ENCODE measurements around the gene CTNNA1.

The CTNNA1 gene

GRCh38 chr5:138972230-138972629 lies 219.0 kb downstream of the CTNNA1 start:
- peak in 1 of 2 experiments; percentile 46 for DNase-seq

- peak in 1 of 2 experiments; percentile 12 for DNase-seq
Measured at GRCh38 chr5:138972836-138973235, 219.6 kb downstream of the CTNNA1 start.

- DNase-seq: peak; percentile 86 to 87
Measured at GRCh38 chr5:138974227-138975063, 221.2 kb downstream of the CTNNA1 start.

GRCh38 chr5:138975098-138975847 lies 222.0 kb downstream of the CTNNA1 start:
- no peak for DNase-seq

- DNase-seq: no peak
Measured at GRCh38 chr5:138978080-138978479, 224.9 kb downstream of the CTNNA1 start.

- DNase-seq: no peak
Measured at GRCh38 chr5:138978581-138978980, 225.4 kb downstream of the CTNNA1 start.

GRCh38 chr5:138979684-138980280 lies 226.6 kb downstream of the CTNNA1 start:
- no peak for DNase-seq

- no peak for DNase-seq
Measured at GRCh38 chr5:138980441-138980840, 227.2 kb downstream of the CTNNA1 start.

GRCh38 chr5:138981131-138981530 lies 227.9 kb downstream of the CTNNA1 start:
- no peak for DNase-seq

- DNase-seq: no peak
Measured at GRCh38 chr5:138981586-138981985, 228.4 kb downstream of the CTNNA1 start.

GRCh38 chr5:138983984-138984383 lies 230.8 kb downstream of the CTNNA1 start:
- peak; percentile 63 to 91 for DNase-seq

Data from NCI-H524 (cell line).